ENCODE results near the gene NCOA7.

NCOA7 gene

DNA sequence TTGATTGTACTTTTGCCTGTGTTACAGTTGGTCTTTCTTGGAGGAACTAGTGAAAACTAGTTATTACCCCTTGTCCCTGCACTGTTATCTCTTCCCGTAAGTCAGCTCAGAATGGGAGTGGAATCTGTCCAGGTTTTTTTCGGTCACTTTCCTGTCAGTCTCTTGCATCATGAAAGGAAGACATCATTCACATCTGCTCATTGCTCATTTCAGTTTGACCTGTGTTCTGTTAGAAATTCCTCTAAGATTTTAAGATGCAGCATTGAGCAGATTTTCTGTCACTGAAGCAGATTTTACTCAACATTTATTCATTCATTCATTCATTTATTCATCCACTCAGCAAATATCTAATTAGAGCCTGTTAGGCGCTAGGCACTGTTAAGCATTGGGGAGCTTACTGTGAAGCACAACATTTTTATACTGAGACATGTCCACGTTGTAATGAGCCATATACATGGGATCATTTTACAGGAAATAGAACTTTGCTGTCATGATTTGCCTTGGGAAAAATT, 132.7 kb downstream of the NCOA7 start:
- H3K4me3 ChIP-seq (ENCODE audit: insufficient read depth, low read length, poor library complexity, severe bottlenecking): no peak overlapping the region
- no peak overlapping the region for H3K4me2 ChIP-seq (ENCODE audit: low read depth, low read length, poor library complexity, severe bottlenecking)
- no peaks in the 10 kb centered on the region for H3K9me2 ChIP-seq (replicated peaks; ENCODE audit: insufficient read depth, low read length)
- no peak overlapping the region for H3K9ac ChIP-seq (ENCODE audit: low read length)
- no peaks in the 10 kb centered on the region for H4K20me1 ChIP-seq (ENCODE audit: low read depth, low read length)
- H3K79me2 ChIP-seq (ENCODE audit: insufficient read depth, low read length): no peaks in the 10 kb centered on the region
- no peak overlapping the region for H2AFZ ChIP-seq (ENCODE audit: low read depth, low read length, severe bottlenecking)
- H3F3A ChIP-seq (ENCODE audit: insufficient read depth): no peaks in the 10 kb centered on the region
- TF ChIP-seq, protein P1, sequence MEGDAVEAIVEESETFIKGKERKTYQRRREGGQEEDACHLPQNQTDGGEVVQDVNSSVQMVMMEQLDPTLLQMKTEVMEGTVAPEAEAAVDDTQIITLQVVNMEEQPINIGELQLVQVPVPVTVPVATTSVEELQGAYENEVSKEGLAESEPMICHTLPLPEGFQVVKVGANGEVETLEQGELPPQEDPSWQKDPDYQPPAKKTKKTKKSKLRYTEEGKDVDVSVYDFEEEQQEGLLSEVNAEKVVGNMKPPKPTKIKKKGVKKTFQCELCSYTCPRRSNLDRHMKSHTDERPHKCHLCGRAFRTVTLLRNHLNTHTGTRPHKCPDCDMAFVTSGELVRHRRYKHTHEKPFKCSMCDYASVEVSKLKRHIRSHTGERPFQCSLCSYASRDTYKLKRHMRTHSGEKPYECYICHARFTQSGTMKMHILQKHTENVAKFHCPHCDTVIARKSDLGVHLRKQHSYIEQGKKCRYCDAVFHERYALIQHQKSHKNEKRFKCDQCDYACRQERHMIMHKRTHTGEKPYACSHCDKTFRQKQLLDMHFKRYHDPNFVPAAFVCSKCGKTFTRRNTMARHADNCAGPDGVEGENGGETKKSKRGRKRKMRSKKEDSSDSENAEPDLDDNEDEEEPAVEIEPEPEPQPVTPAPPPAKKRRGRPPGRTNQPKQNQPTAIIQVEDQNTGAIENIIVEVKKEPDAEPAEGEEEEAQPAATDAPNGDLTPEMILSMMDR (IDR thresholded peaks at IDR 0.05; ENCODE audit: insufficient read depth, low read length, poor library complexity, severe bottlenecking): no peak
- TF ChIP-seq EZH2phosphoT487 (conservative IDR thresholded peaks at IDR 0.05; ENCODE audit: low read length): no peak
- peaks cover 47% of the 10 kb centered on the region for H3K36me3 ChIP-seq (ENCODE audit: low read length)
- no peaks in the 10 kb centered on the region for H3K27me3 ChIP-seq (ENCODE audit: low read length)
- H3K9me3 ChIP-seq (ENCODE audit: insufficient read depth, low read length): no peaks in the 10 kb centered on the region
- no peak overlapping the region for H3K27ac ChIP-seq (ENCODE audit: low read depth, low read length)

DNA sequence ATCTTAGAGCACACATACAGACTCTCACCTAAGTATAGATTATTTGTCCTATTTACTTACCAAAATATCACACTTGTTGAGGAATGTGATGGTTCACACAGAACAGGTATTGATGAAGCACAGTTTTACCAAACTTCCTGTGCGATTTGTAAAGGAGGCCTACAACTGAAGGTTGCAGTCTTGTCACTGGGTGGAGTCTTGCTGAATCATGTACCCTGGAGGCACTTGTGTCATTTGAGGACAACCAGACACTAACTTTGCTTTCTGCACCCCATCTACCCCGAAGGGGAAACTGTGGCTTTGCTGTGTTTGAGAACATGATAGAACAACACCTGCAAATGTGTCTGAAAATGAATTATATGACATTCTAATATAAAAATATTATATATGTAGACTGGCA, 133.4 kb downstream of the NCOA7 start:
- no peak overlapping the region for H3K4me3 ChIP-seq (ENCODE audit: insufficient read depth, low read length, poor library complexity, severe bottlenecking)
- H3K9me3 ChIP-seq (ENCODE audit: insufficient read depth, low read length): no peaks in the 10 kb centered on the region
- no peaks in the 10 kb centered on the region for H3K79me2 ChIP-seq (ENCODE audit: insufficient read depth, low read length)
- H3K9ac ChIP-seq (ENCODE audit: low read length): no peak overlapping the region
- no peak overlapping the region for H3K4me2 ChIP-seq (ENCODE audit: low read depth, low read length, poor library complexity, severe bottlenecking)
- no peak for TF ChIP-seq EZH2phosphoT487 (conservative IDR thresholded peaks at IDR 0.05; ENCODE audit: low read length)
- TF ChIP-seq, protein P1 (IDR thresholded peaks at IDR 0.05; ENCODE audit: insufficient read depth, low read length, poor library complexity, severe bottlenecking): no peak
- H3K9me2 ChIP-seq (replicated peaks; ENCODE audit: insufficient read depth, low read length): no peaks in the 10 kb centered on the region
- H3K36me3 ChIP-seq (ENCODE audit: low read length): peaks cover 52% of the 10 kb centered on the region
- H3K27me3 ChIP-seq (ENCODE audit: low read length): no peaks in the 10 kb centered on the region
- no peaks in the 10 kb centered on the region for H3F3A ChIP-seq (ENCODE audit: insufficient read depth)
- no peak overlapping the region for H2AFZ ChIP-seq (ENCODE audit: low read depth, low read length, severe bottlenecking)
- H3K27ac ChIP-seq (ENCODE audit: low read depth, low read length): no peak overlapping the region
- H4K20me1 ChIP-seq (ENCODE audit: low read depth, low read length): no peaks in the 10 kb centered on the region

DNA sequence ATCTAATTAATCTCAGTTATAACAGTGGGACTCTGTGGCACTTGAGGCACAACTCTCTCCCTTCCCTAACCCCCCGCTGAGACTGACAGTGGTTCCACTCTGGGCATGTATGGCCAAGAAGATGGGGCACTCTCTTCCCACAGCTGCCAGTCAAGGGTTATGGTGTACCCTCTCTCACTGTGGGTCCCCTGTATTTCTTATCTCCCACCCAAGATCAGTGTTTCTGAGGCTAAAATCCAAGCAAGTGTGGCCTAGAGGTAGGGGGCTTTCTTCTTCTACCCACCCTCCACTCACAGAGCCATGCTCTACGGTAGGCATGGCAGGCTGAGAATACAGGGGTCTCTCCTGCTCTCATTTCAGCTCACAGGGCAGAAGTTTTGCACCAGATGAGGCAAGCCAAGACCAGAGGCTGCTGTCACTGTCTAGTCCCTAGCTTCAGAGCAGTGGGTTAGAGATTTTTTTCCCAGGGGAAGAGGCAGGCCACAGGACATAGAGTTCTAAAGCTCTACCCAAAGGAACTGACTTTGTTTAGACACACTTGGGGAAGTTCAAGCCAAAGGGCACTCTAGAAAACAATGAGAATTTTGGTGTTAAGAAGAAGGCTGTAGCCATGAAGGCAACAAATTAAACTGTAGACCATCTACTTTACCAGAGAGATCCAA, 134.1 kb downstream of the NCOA7 start:
- Histone ChIP-seq H3K9ac (ENCODE audit: low read length) (no peak overlapping the region), H3K79me2 (ENCODE audit: insufficient read depth, low read length) (no peaks in the 10 kb centered on the region), H3K36me3 (ENCODE audit: low read length) (peaks cover 55% of the 10 kb centered on the region), H4K20me1 (ENCODE audit: low read depth, low read length) (no peaks in the 10 kb centered on the region), H3K4me2 (ENCODE audit: low read depth, low read length, poor library complexity, severe bottlenecking) (no peak overlapping the region), H3F3A (ENCODE audit: insufficient read depth) (no peaks in the 10 kb centered on the region), H3K4me3 (ENCODE audit: insufficient read depth, low read length, poor library complexity, severe bottlenecking) (no peak overlapping the region), H3K27ac (ENCODE audit: low read depth, low read length) (no peak overlapping the region), H3K9me3 (ENCODE audit: insufficient read depth, low read length) (no peaks in the 10 kb centered on the region), H3K9me2 (replicated peaks; ENCODE audit: insufficient read depth, low read length) (no peaks in the 10 kb centered on the region), H2AFZ (ENCODE audit: low read depth, low read length, severe bottlenecking) (no peak overlapping the region), H3K27me3 (ENCODE audit: low read length) (no peaks in the 10 kb centered on the region)
- TF ChIP-seq, protein P1 (IDR thresholded peaks at IDR 0.05; ENCODE audit: insufficient read depth, low read length, poor library complexity, severe bottlenecking): no peak

Measured in SU-DHL-6 (cell line).